Inflammatory macrophage (primary cell): Measurements from ENCODE around the gene MPHOSPH10.
"Not testable (repeated sequence)": the region's sequence is repeated elsewhere in the genome, so short reads cannot be mapped to it uniquely, and the experiment has no call there.

Source experiments
- DNase-seq, 2 donors: peaks; one replicate each; pipeline ENCODE4 v3.0.0-alpha.2; 2020 to 2022

The MPHOSPH10 gene

DNA sequence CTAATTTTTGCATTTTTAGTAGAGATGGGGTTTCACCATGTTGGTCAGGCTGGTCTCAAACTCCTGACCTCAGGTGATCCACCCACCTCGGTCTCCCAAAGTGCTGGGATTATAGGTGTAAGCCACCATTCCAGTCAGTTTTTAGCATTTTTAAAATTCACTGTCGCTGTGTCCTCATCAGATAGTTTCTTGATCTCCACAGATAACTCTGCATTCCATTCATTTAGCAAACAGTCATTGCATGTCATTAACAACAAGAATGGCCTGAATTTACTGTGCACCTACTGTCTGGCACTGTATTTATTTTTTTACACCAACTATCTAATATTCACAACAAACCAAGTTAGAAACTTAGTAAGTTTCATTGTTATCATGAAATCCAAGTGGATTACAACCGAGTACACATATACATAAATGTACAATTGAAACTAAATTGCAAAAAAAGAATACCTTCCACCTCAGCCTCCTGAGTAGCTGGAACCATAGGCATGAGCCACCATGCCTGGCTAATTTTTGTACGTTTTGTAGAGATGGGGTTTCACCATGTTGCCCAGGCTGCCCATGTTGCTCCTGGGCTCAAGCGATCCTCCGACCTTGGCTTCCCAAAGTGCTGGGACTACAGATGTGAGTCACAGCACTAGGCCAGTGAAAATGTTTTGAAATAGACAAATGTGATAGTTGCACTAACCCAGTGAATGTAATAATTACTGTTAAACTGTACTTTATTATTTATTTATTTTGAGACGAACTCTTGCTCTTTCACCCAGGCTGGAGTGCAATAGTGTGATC lies 4.7 kb upstream of the MPHOSPH10 start:
- DNase-seq = no peak

DNA sequence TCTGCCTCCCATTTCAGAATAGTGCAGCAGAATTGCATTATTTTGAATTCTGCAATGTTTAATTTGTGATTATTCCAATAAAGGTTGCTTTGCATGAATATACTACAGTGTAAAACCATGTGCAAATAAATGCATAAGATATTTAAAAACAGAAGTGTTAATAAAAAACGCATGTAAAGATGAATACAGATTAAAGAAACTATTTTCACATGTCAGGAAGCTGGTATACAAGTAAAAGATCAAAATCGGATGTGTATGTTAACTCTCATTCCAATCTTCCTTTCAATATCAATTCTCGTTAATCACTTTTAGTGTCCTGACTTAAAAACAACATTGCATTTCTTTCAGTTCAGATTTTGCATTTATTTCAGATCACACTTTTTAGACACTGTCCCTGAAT lies 3.5 kb upstream of the MPHOSPH10 start:
- no peak for DNase-seq

DNA sequence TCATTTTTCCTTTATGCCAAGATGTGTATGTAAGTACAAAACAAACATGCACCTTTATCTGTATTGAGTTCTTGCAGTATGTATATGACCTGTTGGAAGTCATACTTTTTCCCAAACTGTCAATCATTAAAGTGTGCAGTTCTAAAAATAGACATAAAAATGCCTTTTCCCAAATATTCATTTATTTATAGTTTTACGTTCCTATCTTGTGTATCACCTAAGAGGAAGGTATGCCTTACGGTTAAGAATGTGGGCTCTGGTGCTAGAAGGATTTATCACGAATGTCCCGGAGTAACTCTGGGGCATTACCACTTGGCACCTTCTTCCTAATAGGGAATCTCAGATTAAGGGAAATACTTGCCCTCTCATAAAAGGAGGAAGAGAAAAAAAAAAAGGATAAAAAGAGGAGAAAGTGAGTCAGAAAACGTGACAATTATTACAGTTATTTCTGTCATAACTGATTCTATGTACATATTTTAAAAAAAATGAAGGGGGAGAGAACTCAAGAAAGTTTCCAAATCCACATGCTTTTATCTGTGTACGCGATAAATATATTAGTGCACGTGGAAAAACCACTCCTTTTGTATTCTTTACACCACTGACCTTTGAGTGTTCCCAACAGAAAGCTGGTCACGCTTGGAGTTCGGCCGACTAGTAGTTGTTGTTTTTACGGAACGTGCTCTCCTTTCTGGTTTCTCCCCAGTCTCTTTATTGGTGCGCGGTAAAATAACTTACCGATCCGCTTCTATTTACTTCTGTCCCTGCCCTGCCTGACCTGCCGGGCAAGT lies 1.1 kb upstream of the MPHOSPH10 start:
- no peak for DNase-seq

DNA sequence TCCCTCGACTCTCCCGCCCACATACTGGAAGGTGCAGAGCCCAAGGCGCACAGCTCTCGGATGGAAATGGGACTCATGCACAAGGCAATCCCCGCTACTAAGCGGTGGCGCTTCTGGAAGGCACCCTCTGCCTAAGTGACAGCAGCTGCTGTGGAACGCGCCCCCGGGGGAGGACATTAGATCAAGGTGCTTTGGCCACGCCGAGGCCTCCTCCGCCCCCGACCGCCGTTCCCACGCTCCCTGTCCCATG lies 607 bp upstream of the MPHOSPH10 start:
- peak in 1 of 2 donors; percentile 50 for DNase-seq

DNA sequence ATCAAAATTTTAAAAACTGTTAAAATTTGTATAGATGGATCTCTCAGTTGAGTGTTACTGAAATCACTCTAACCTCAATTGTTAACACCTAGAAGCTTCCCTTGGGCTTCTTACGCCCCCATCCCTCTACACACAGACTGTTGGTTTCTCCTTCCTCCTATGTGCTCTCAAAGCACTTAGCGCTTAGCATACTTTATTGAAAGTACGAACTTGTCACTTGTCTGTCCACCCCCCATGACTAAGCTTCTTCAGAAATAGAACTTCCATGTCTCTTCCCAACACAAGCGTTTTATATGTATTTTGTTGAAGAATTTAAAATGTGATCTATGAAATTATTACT lies 441 bp downstream of the MPHOSPH10 start:
- peak in 1 of 2 donors; percentile 28 for DNase-seq

DNA sequence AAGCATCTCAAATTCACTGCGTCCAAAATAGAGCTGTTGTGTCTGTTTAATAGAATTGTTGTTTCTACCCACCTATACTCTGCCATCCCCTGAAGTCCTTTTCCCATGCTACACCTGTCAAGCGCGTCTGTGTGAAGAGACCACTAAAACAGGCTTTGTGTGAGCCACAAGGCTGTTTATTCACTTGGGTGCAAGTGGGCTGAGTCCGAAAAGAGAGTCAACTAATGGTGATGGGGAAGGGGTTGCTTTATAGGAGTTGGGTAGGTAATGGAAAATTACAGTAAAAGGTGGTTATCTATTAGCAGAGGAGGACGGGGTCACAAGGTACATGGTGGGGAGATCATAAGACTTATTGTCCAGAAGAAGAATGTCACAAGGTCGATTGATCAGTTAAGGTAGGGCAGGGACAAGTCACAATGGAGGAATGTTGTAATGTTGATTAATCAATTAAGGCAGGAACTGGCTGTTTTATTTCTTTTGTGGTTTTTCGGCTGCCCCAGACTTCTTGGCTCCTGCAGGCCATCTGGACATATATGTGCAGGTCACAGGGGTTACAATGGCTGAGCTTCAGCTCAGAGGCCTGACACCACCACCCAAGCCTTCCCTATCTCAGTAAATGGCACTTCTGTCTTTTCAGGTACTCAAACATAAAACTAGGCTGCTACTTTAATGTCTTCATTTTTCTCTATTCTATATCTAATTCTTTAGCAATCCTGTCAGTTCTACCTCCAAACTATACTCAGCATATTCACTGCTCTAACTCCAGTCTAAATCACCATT lies 1.1 kb downstream of the MPHOSPH10 start:
- DNase-seq = not testable (repeated sequence)

DNA sequence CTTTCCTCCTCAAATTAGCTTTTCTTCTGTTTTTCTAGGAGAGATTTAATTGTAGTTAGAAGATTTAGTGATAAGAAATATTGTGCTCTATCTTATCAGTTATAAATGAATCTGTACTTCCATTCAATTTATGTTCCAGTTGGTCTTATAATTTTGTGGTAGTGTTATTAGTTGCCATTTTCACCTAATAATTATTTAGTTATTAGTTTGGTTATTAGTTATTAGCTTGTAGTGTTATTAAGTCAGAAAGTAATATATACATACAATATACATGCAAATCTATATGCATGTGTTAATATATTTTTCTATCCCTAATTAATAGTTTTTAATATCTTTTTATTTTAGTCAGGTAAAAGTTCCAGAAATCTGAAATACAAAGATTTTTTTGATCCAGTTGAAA lies 3.2 kb downstream of the MPHOSPH10 start:
- DNase-seq = no peak

DNA sequence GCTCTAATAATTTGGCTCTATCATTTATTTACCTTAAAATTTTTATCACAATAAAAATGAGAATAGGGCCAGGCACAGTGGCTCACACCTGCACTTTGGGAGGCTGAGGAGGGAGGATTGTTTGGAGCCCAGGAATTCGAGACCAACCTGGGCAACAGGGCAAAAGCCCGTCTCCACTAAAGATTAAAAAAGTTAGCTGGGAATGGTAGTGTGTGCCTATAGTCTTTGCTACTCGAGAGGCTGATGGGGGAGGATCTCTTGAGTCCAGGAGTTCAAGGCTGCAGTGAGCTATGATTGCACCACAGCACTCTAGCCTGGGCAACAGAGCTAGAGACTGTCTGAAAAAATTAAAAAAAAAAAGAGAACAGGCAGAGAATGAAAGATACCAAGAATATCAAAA lies 5.7 kb downstream of the MPHOSPH10 start:
- DNase-seq = no peak

DNA sequence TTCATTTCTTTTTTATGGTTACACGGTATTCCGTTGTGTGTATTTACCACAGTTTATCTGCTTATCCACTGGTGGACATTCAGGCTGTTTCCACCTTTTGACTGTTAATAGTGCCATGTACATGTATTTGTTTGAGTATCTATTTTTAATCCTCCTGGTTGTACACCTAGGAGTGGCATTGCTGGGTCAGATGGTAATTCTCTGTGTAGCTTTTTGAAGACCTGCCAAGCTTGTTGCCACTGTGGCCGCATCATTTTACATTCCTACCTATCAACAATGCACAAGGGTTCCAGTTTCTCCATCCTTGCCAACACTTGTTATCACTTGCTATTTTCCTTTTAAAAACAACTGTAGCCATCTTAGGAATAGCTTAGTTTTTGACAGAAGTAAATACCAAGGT lies 13.3 kb downstream of the MPHOSPH10 start:
- no peak for DNase-seq

DNA sequence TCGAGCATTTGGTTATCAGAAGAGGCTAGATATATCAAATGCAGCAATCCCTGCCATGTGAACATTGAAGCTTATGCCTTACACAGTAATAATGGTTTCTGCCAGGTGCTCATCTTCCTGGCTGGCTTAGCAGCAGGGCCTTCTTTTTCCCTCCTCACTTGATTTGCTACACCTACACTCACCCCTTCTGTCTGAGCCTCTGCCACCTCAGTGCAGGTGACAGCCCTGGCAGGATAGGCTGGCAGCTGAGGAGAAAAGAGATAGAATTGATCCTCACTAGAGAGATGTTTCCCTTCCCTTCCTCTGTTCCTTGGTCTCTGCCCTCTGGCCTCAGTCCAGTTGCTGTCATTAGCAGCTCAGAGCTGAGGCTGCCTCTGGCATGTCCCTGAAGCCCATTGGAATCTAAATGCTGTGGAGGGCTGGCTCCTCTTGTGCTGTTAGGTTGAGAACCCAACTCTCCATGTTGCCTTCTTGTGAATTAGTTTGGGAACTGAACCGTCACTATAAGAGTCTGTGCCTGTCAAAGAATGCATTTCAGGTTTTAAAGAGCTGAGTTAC lies 18.2 kb downstream of the MPHOSPH10 start:
- no peak for DNase-seq

DNA sequence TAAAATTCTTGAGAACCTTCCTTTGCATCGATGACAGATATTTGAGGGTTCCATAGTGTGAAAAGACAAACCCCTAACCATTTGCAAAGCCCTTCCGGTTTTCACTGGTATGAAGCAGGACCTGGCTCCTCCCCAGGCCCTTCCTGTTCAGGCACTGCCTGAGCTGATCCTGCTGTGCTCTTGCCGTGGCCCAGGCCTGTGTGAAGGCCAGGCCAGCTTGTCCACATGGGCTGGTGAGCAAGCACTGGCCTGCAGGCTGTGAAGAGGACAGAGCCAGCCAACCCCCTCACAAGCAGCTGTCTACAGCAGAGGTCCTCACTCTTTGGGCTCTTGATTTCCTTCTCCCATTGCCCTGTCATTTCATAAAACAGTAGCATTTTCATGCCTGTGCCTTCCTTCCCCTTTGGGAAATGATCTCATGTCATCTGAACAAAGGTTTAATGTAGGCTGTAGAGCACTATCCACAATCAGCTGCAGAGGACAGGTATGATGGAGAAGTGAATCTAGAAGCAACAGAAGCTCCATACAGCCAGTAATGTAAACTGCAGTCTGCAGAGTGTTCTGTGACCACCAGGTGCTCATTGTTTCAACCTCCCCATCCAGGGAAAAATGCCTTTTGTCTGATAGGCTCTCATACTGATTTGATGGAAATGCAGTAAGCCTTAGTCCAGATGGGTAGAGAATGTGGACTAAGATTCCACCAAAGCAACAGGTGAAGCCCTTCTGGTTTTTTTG lies 19.8 kb downstream of the MPHOSPH10 start:
- no peak for DNase-seq

DNA sequence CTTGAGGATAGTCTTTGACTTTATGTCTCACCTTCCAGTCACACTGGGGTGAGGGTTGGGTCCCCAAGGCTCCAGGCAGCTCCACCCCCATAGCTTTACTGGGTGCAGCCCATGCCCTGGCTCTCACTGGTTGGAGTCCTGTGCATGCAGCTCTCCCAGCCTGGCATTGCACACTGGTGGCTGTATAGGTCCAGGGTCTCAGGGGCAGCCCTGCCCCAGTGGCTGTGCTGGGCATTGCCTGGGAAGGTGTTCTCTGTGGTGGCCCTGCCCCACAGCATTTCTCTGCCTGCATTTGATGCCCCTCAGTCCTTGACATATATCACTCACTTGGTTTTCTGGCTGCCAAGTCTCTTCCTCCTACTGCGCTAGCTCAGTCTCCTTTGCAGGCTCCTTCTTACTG lies 21.2 kb downstream of the MPHOSPH10 start:
- no peak for DNase-seq

DNA sequence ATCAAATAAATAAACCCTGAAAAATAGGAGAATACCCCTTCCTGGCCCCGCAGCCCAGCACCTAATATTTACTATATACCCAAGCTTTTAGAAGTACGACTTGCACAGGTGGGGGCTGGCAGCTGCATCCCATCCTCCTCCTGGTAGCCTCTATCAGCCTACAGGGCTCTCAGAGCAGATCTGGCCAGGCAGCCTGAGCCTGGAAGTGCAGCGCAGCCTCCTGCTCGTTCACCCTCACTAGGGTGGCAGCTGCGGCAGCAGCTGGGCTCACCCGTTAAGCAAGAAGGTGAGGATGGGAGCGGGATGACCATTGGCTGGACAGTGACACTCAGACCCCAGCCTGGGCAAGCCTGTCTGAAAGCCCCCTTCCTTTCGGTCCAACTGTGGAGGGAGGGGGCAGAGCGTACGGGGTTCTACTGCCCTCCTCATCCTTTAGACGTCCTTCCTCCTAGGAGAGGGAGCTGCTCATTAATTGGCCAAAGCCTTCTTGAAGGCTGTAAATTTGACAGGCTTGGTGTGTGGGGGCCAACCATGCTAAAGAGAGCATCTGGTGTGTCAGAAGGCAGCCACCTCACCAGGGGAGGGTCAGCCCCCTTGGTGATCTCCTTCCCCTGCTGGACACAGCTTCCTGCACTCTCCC lies 23.3 kb downstream of the MPHOSPH10 start:
- no peak for DNase-seq

DNA sequence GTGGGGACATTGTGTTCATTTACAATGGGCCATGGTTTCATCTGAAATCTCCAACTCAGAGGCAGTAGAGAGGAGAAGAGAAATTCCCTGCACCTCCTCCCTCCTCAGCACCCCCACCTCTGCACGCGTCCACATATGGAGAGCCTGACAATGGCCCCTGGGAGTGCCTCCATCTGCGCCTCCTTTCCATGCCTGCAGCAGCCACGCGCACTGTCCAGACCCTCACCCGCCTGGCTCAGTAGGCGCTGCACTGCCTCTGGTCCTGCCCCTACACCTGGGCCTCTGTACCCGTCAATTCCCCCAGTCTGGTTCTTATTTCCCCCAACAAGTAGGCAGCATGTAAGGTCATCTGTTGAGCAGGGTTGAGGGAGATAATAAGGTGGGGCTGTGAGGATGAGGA lies 23.8 kb downstream of the MPHOSPH10 start:
- no peak for DNase-seq

DNA sequence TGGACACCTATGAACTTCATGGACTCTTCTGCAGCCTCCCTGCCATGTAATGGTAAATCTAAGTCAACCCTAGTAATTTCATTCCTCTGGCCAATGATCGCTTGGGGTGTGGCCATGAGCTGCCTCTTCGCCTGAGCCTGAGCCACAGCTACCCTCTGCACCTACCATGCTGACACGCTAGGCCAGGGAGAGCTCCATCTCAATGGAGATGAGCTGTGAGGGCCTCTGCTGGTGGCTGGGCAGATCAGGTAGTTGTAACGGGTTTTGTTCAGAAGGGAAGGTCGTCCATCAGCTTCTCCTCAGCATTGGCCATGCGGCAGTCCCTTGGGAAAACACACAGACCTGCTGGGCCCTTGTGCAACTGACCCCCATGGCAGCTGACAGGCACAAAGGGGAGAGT lies 24.4 kb downstream of the MPHOSPH10 start:
- peak in 1 of 2 donors; percentile 11 for DNase-seq

DNA sequence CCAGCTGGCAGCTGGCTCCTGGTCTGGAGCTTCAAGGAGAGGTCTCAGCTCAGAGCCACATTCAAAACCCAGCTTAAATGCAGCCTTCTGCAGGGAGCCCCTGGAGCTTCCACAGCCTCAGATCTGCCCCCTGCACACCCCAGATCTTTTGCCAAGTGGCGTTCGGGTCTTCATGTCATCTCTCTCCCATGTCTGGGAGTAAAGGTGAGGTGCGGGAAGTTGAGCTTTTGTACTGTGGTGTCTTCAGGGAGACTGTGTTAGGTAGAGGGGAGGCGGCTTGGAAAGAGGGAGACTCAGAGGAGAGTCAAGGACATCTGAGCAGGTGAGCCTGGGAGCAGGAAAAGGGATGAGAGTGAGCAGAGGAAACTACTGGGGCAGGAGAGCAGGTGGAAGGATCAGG lies 25.4 kb downstream of the MPHOSPH10 start:
- DNase-seq = no peak

DNA sequence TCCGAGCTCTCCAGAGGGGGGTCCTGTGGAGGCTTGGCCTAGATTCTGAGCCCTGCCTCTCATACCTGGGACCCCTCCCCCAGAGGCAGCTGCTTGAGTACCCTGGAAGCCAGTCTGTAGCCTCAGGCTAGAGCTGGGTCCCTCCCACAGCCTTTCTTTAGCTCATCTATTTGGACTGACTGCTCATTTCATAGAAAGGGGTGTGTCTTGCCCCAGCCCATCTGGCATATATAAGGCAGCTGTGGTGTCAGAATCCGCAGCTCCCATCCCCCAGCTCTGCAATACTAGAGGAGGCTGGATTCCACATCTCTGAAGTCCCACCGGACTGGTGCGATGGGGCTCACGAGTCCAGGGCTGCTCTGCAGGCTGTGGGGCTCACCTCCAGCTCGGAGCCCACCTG lies 26.1 kb downstream of the MPHOSPH10 start:
- DNase-seq = no peak

DNA sequence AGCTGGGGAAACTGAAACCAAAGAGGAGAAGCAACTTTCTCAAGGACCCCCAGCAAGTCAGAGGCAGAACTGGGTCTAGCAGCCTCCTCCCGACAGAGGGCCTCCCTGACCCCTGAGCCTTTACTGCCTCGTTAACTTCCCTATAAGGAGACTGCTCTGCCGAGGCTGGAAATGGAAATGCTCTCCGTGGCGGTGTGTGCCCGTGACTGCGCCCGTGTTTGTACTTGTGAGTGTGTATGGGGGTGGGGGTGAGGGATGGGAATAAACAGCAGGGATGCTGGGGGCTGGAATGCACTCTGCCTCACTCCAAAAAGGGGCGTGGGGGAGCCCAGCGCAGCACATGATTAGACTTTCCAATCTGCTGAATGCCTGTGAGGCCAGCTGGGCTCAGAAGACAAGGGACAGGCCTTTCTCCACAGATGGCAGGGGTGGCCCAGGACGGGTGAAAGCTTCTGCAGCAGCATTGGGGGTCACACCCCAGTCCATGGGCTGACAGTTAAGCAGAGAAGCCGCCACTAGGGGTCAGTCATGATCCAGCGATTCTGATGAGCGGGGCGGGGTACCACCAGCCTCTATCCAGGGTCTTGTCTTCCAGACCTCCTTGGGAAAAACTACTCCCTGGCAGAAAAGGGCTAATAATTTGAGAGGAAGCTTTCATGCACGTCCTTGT lies 26.8 kb downstream of the MPHOSPH10 start:
- DNase-seq = peak; percentile 37 to 42

DNA sequence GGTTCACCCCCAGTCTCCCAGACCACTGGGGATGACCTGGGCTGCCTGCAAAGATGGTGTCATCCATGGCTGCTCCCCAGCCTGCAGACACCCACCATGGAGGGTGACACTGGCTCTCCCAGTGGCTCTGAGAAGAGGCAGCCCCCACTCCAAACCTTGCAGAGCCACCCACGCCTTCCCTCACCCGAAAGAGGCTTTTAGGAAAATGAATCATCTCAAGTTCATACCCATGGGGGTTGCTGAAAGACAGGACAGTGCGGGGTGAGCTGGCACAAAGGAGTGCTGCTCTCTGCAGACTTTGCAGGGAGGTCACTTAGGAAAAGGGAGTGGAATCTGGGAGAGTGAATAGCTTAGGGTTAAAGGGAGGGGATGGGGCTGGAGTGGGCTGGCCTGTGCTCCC lies 36.4 kb downstream of the MPHOSPH10 start:
- no peak for DNase-seq

DNA sequence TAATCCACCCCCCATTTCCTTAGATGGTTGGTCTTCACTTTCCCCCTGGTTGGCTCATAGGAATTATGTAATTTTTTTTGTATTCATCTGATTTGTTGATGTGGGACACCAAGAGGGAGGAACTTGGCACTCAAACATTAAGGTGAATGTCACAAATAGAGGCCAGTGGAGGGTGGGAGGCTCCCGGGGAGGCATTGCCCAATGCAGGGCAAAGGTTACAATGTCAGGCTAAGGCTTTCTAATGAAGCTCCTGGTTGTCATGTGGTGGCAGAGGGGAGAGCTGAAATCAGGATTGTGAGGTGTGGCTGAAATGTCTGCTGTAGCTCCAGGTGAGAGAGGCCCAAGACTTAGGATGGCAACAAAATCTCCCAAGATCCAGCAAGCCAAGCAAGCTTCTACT lies 42.7 kb downstream of the MPHOSPH10 start:
- no peak for DNase-seq

DNA sequence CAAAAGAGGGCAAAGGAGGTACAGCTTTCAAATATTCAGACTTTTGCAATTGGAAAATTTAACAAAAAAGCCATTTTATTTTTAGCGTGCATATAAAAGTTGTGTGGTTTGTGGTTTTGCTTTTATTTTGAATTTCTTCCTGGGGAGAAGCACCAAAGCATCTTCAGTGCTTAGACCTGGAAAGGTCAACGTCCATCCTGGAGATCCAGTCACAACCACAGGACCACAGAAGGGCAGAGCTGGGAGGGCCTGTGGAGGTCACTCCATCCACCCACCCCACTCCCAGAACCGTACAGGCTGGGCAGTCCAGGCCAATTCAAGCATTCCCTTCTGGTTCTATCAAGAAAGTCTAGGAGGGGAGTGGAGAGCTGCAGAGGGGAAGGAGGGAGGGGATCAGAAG lies 43.8 kb downstream of the MPHOSPH10 start:
- no peak for DNase-seq

DNA sequence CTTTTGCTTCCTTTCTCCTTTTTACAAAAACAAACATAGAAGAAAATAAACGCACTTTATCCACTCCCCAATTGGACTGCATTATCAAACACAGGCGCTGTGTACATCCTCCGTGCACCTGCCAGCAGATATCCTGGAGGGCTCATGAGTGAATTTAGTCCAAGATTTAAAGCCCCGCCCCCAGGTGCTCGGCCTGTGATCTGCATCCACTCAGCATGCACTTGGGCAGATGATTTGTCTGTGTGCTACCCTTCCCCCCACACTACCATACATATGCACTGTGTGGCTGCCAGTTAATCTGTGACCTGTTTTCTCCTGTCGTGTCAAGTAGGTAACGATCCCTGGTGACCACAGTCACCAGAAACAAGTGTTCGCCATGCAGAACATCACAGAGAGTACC lies 48.4 kb downstream of the MPHOSPH10 start:
- DNase-seq = not testable (repeated sequence)
